CD14-positive monocyte (primary cell): ENCODE results near the gene CFAP20DC. TPM values are rescaled to one million over a fixed set of nuclear protein-coding genes. Genes with fewer than 3 reads are reported as not detected.

ENCODE experiments used
- DNase-seq, 3 donors: peaks; one replicate each; pipeline ENCODE4 v3.0.0-alpha.2; 2011 to 2022
- H2AFZ ChIP-seq: 2 replicates; pipeline ENCODE4 v1.6.0; 2012; ENCODE audit warnings: mild to moderate bottlenecking, low read depth, low read length, inconsistent platforms; ENCODE audit not compliant: insufficient read depth, poor library complexity, severe bottlenecking
- H3K27ac ChIP-seq, 2 donors: 1 replicate in 1 of 2; 2 replicates in 1 of 2; pipeline ENCODE4 v1.5.1; 2012 to 2013; ENCODE audit warnings: low read length in 2 of 2, control low read depth in 1 of 2, inconsistent platforms in 1 of 2, low read depth in 1 of 2, mild to moderate bottlenecking in 1 of 2
- H3K27me3 ChIP-seq, 2 donors: one replicate each; pipeline versions ENCODE4 v1.6.0 to v1.6.1; 2011 to 2013; ENCODE audit warnings: low read length in 2 of 2; ENCODE audit not compliant: control insufficient read depth in 2 of 2, insufficient read depth in 2 of 2
- H3K36me3 ChIP-seq, 2 donors: replicated peaks in 1 of 2; 1 replicate in 1 of 2; 2 replicates in 1 of 2; pipeline versions ENCODE4 v1.5.1 to v1.6.1; 2012 to 2013; ENCODE audit warnings: low read length in 2 of 2, control low read depth in 1 of 2, inconsistent platforms in 1 of 2, mild to moderate bottlenecking in 1 of 2; ENCODE audit not compliant: insufficient read depth in 2 of 2, control insufficient read depth in 1 of 2
- H3K4me1 ChIP-seq, 2 donors: 1 replicate in 1 of 2; 2 replicates in 1 of 2; pipeline versions ENCODE4 v1.5.1 to v1.6.1; 2012 to 2013; ENCODE audit warnings: low read length in 2 of 2, control low read depth in 1 of 2, inconsistent platforms in 1 of 2, mild to moderate bottlenecking in 1 of 2, moderate library complexity in 1 of 2; ENCODE audit not compliant: insufficient read depth in 2 of 2, control insufficient read depth in 1 of 2
- H3K4me2 ChIP-seq: replicated peaks from 2 replicates; pipeline ENCODE3; 2012; ENCODE audit warnings: low read length, moderate library complexity, mild to moderate bottlenecking; ENCODE audit not compliant: poor library complexity, severe bottlenecking; ENCODE audit errors: extremely low read depth
- H3K4me3 ChIP-seq, 3 experiments: fragments of 200-600 bp in 1 of 3; sonication (generic) in 1 of 3; replicated peaks in 1 of 3; 1 replicate in 2 of 3; 2 replicates in 1 of 3; pipeline ENCODE4 v1.5.1; 2011 to 2013; ENCODE audit warnings: low read length in 3 of 3, mild to moderate bottlenecking in 3 of 3, control low read depth in 2 of 3, low read depth in 2 of 3, inconsistent platforms in 1 of 3, moderate library complexity in 1 of 3
- H3K79me2 ChIP-seq: 2 replicates; pipeline ENCODE4 v1.6.0; 2012; ENCODE audit warnings: mild to moderate bottlenecking, control low read depth, inconsistent platforms, low read length, moderate library complexity; ENCODE audit not compliant: insufficient read depth
- H3K9ac ChIP-seq: 2 replicates; pipeline ENCODE4 v1.6.0; 2017; ENCODE audit warnings: low read length, mild to moderate bottlenecking; ENCODE audit not compliant: insufficient read depth, poor library complexity, severe bottlenecking
- H3K9me3 ChIP-seq, 2 donors: replicated peaks in 1 of 2; 1 replicate in 1 of 2; 2 replicates in 1 of 2; pipeline versions ENCODE4 v1.5.1 to v1.6.1; 2012 to 2013; ENCODE audit warnings: low read length in 2 of 2, control low read depth in 1 of 2; ENCODE audit not compliant: control insufficient read depth in 1 of 2, insufficient read depth in 1 of 2
- H4K20me1 ChIP-seq: 2 replicates; pipeline ENCODE4 v1.6.0; 2012; ENCODE audit warnings: mild to moderate bottlenecking, low read length, control low read depth, moderate library complexity; ENCODE audit not compliant: insufficient read depth
- H3K27ac Mint-ChIP-seq, 7 donors: one replicate each; pipeline ENCODE4 v1.8.0; 2020; ENCODE audit warnings: mild to moderate bottlenecking in 7 of 7, mixed read lengths in 7 of 7, moderate library complexity in 6 of 7, inconsistent platforms in 2 of 7
- H3K27me3 Mint-ChIP-seq, 3 donors: one replicate each; pipeline ENCODE4 v1.8.0; 2021 to 2022; ENCODE audit warnings: low read depth in 3 of 3, mild to moderate bottlenecking in 3 of 3, mixed read lengths in 3 of 3, moderate library complexity in 3 of 3, inconsistent platforms in 1 of 3
- H3K36me3 Mint-ChIP-seq, 2 donors: one replicate each; pipeline ENCODE4 v1.8.0; 2020; ENCODE audit warnings: mixed read lengths in 2 of 2, inconsistent platforms in 1 of 2, mild to moderate bottlenecking in 1 of 2
- H3K4me1 Mint-ChIP-seq: one replicate; pipeline ENCODE4 v1.8.0; 2020; ENCODE audit warnings: mild to moderate bottlenecking, mixed read lengths
- H3K4me3 Mint-ChIP-seq, 2 donors: one replicate each; pipeline ENCODE4 v1.8.0; 2020; ENCODE audit warnings: mild to moderate bottlenecking in 2 of 2, mixed read lengths in 2 of 2, moderate library complexity in 1 of 2
- H3K9me3 Mint-ChIP-seq, 7 donors: one replicate each; pipeline ENCODE4 v1.8.0; 2020 to 2022; ENCODE audit warnings: mixed read lengths in 7 of 7, mild to moderate bottlenecking in 6 of 7, moderate library complexity in 6 of 7, inconsistent platforms in 2 of 7
- CTCF ChIP-seq: fragments of 200-600 bp; IDR thresholded peaks from one replicate; pipeline ENCODE4 v1.8.0; 2022; ENCODE audit warnings: antibody characterized with exemption, mild to moderate bottlenecking
- WGBS: methylation state at CpG from one replicate; pipeline ENCODE4 v1.1.5; 2013; ENCODE audit warnings: missing lambda C conversion rate; ENCODE audit not compliant: insufficient coverage; 5-methylcytosine and 5-hydroxymethylcytosine counted together
- intact Hi-C, 2 donors: fragments of 100-400 bp; cut with micrococcal nuclease; formaldehyde crosslinking; loops; one replicate each; pipeline versions ENCODE4 v1.15.0 to v1.15.1; 2023
- polyA plus RNA-seq, 3 donors: library from polyadenylated mRNA; depleted of rRNA in 1 of 3; unstranded in 2 of 3; stranded (reverse) in 1 of 3; fragments of 300-500 nt in 2 of 3; fragments of >200 nt in 1 of 3; fragmentation: Illumina TruSeq in 2 of 3; gene quantifications; 1 replicate in 2 of 3; 2 replicates in 1 of 3; pipeline ENCODE4 v1.2.3, GENCODE V29; 2012 to 2021

CFAP20DC gene
- polyA plus RNA-seq, 3 donors = not detected

- no peak for DNase-seq
- H3K27ac Mint-ChIP-seq = no peak overlapping the region
- no peak overlapping the region for H3K9ac ChIP-seq
Measured at GRCh38 chr3:58731673-58732072, 318.2 kb downstream of the CFAP20DC start.

GRCh38 chr3:58728723-58729122 lies 321.1 kb downstream of the CFAP20DC start:
- Histone ChIP-seq H3K9ac (no peak overlapping the region), H3K79me2 (no peaks in the 10 kb centered on the region), H4K20me1 (no peaks in the 10 kb centered on the region), H3K27ac (no peak overlapping the region), H3K36me3 (no peaks in the 10 kb centered on the region), H3K9me3 (no peaks in the 10 kb centered on the region), H3K4me2 (no peak overlapping the region), H2AFZ (no peak overlapping the region), H3K4me1 (no peaks in the 10 kb centered on the region), H3K4me3 (no peak overlapping the region), H3K27me3 (no peaks in the 10 kb centered on the region)
- Mint-ChIP-seq H3K4me3 (no peak overlapping the region), H3K4me1 (no peaks in the 10 kb centered on the region), H3K9me3 (peaks cover 0 to 12% (median 5%) of the 10 kb centered on the region in 7 donors), H3K36me3 (no peaks in the 10 kb centered on the region), H3K27me3 (peaks cover 0 to 2% (median 2%) of the 10 kb centered on the region in 3 donors), H3K27ac (no peak overlapping the region)
- DNase-seq = no peak
- TF ChIP-seq CTCF = no peak
- intact Hi-C loops = no loop called here
- WGBS = no CpG with 5 or more reads among the region's 1 CpG

More at GRCh38 chr3:58731673-58732072, 318.2 kb downstream of the CFAP20DC start:
- 75% methylated on average over 4 of the region's 5 CpGs for WGBS
- Histone ChIP-seq H3K27ac (no peak overlapping the region), H3K9me3 (no peaks in the 10 kb centered on the region), H3K4me3 (no peak overlapping the region), H3K4me2 (no peak overlapping the region), H3K4me1 (no peaks in the 10 kb centered on the region), H3K27me3 (no peaks in the 10 kb centered on the region), H2AFZ (no peak overlapping the region), H3K36me3 (no peaks in the 10 kb centered on the region), H4K20me1 (no peaks in the 10 kb centered on the region), H3K79me2 (no peaks in the 10 kb centered on the region)
- Mint-ChIP-seq H3K9me3 (peaks cover 0 to 12% (median 5%) of the 10 kb centered on the region in 7 donors), H3K4me1 (no peaks in the 10 kb centered on the region), H3K27me3 (peaks cover 0 to 2% (median 0%) of the 10 kb centered on the region in 3 donors), H3K36me3 (no peaks in the 10 kb centered on the region), H3K4me3 (no peak overlapping the region)
- no peak for TF ChIP-seq CTCF
- intact Hi-C loops = no loop called here
